ENCODE measurements around the gene FAM217A.

Gene FAM217A

GRCh38 chr6:4059115-4059777 lies 19.7 kb downstream of the FAM217A start:
- no peak overlapping the region for H2AFZ ChIP-seq
- TF ChIP-seq, protein P1, sequence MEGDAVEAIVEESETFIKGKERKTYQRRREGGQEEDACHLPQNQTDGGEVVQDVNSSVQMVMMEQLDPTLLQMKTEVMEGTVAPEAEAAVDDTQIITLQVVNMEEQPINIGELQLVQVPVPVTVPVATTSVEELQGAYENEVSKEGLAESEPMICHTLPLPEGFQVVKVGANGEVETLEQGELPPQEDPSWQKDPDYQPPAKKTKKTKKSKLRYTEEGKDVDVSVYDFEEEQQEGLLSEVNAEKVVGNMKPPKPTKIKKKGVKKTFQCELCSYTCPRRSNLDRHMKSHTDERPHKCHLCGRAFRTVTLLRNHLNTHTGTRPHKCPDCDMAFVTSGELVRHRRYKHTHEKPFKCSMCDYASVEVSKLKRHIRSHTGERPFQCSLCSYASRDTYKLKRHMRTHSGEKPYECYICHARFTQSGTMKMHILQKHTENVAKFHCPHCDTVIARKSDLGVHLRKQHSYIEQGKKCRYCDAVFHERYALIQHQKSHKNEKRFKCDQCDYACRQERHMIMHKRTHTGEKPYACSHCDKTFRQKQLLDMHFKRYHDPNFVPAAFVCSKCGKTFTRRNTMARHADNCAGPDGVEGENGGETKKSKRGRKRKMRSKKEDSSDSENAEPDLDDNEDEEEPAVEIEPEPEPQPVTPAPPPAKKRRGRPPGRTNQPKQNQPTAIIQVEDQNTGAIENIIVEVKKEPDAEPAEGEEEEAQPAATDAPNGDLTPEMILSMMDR (IDR thresholded peaks at IDR 0.05): no peak
- H3K36me3 ChIP-seq (ENCODE audit: control insufficient read depth, insufficient read depth, low read length): no peaks in the 10 kb centered on the region
- no peaks in the 10 kb centered on the region for H3K27me3 ChIP-seq (ENCODE audit: control insufficient read depth, insufficient read depth, low read length)
- no peaks in the 10 kb centered on the region for H3K4me1 ChIP-seq
- no peak overlapping the region for H3K4me3 ChIP-seq (ENCODE audit: low read depth, low read length)
- H3K27ac ChIP-seq: no peak overlapping the region
- H3K79me2 ChIP-seq: no peaks in the 10 kb centered on the region
- no peak overlapping the region for H3K9ac ChIP-seq
- H3K4me2 ChIP-seq (ENCODE audit: low read length): no peak overlapping the region
- H3K9me3 ChIP-seq (ENCODE audit: control insufficient read depth, low read length): no peaks in the 10 kb centered on the region

- TF ChIP-seq, protein P1 (IDR thresholded peaks at IDR 0.05): no peak
- H3K4me2 ChIP-seq (ENCODE audit: low read length): no peak overlapping the region
- H3K27ac ChIP-seq: no peak overlapping the region
- H3K79me2 ChIP-seq: no peaks in the 10 kb centered on the region
- no peak overlapping the region for H3K4me3 ChIP-seq (ENCODE audit: low read depth, low read length)
- no peaks in the 10 kb centered on the region for H3K36me3 ChIP-seq (ENCODE audit: control insufficient read depth, insufficient read depth, low read length)
- H3K9me3 ChIP-seq (ENCODE audit: control insufficient read depth, low read length): no peaks in the 10 kb centered on the region
- no peak overlapping the region for H2AFZ ChIP-seq
- H3K9ac ChIP-seq: no peak overlapping the region
- H3K4me1 ChIP-seq: no peaks in the 10 kb centered on the region
- no peaks in the 10 kb centered on the region for H3K27me3 ChIP-seq (ENCODE audit: control insufficient read depth, insufficient read depth, low read length)
Measured at GRCh38 chr6:4057036-4057435, 21.9 kb downstream of the FAM217A start.

DNA sequence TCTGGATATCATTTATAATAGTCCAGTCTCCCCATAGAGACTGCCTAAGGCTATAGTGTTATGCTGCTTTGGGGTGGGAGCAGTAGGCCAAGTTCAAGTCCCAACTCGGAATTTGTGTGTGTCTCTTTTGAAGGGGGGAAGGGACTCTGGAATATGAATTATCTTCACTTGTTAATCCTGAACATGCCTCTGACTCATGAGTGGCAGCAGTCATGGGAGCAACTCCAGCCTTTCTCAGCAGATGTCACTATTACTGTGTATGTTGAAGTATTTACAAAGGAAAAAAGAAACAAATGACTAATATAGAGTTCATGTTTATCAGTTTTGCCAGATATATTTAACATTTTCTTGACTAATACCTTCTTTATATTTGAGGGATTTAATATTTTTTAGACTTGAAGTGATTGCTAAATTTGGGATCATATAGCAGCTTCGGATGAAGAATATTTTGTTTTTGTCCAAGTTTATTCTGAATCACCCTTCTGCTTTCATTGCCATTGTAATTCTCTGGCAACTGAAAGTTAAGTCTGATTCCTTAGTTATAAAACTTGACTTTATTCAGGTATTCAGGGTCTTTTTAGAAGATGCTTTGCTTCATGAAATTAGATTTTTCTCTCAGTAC lies 23.4 kb downstream of the FAM217A start:
- Histone ChIP-seq H3K36me3 (ENCODE audit: control insufficient read depth, insufficient read depth, low read length) (no peaks in the 10 kb centered on the region), H3K9ac (no peak overlapping the region), H2AFZ (no peak overlapping the region), H3K27ac (no peak overlapping the region), H3K27me3 (ENCODE audit: control insufficient read depth, insufficient read depth, low read length) (no peaks in the 10 kb centered on the region), H3K79me2 (no peaks in the 10 kb centered on the region), H3K4me2 (ENCODE audit: low read length) (no peak overlapping the region), H3K4me1 (no peaks in the 10 kb centered on the region), H3K4me3 (ENCODE audit: low read depth, low read length) (no peak overlapping the region), H3K9me3 (ENCODE audit: control insufficient read depth, low read length) (no peaks in the 10 kb centered on the region)
- TF ChIP-seq, protein P1 (IDR thresholded peaks at IDR 0.05): peak; percentile 21

DNA sequence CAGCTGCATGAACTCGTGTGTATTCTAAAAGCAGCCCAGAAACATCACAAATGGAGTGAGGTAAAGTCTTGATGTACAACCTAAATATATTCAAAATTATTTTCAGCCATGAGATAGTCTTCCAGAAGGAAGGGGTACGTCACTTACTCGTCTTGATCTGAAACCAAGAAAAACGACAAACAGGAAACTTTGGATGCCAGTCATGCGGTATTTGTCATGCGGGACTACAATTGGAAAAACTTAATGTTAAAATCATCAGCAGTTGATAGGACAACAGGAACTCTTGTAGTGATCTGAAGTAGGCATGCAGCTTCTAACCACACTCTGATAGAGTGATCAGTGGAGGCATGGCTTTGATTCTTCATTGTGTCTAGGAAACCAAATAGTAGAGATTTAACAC lies 29.7 kb downstream of the FAM217A start:
- peaks cover 2% of the 10 kb centered on the region for H3K79me2 ChIP-seq

More for the DNA sequence above, 29.7 kb downstream of the FAM217A start:
- Histone ChIP-seq H3K4me2 (ENCODE audit: low read length) (no peak overlapping the region), H3K27ac (no peak overlapping the region), H3K4me3 (ENCODE audit: low read depth, low read length) (no peak overlapping the region), H3K4me1 (no peaks in the 10 kb centered on the region), H3K9ac (no peak overlapping the region), H3K9me3 (ENCODE audit: control insufficient read depth, low read length) (no peaks in the 10 kb centered on the region), H3K27me3 (ENCODE audit: control insufficient read depth, insufficient read depth, low read length) (no peaks in the 10 kb centered on the region), H2AFZ (no peak overlapping the region), H3K36me3 (ENCODE audit: control insufficient read depth, insufficient read depth, low read length) (no peaks in the 10 kb centered on the region)
- TF ChIP-seq, protein P1 (IDR thresholded peaks at IDR 0.05): no peak

Data from parathyroid adenoma (tissue), 2 donors.